SK-N-SH (cell line): ENCODE measurements around the gene FAM236A. TPM values are rescaled to one million over a fixed set of nuclear protein-coding genes. Genes with fewer than 3 reads are reported as not detected.
"Not testable (repeated sequence)": the region's sequence is repeated elsewhere in the genome, so short reads cannot be mapped to it uniquely, and the experiment has no call there.

Experiments used
- CTCF ChIA-PET: fragments of 300-600, 350-600 bp; formaldehyde crosslinking; extraction: SDS; loops from one replicate; lab custom pipeline; 2021; lab: Yijun Ruan, JAX
- POLR2A ChIA-PET: fragments of 350-600 bp; sonication (Branson Sonifier 250); formaldehyde crosslinking; extraction: SDS; loops from one replicate; lab custom pipeline; 2020; ENCODE audit warnings: antibody characterized with exemption, inconsistent platforms; lab: Yijun Ruan, JAX
- DNase-seq: peaks from one replicate; pipeline ENCODE4 v3.0.0; 2012
- H2AFZ ChIP-seq: fragments of 200-600 bp; sonication (generic); 2 replicates; pipeline ENCODE4 v1.8.1; 2016; ENCODE audit warnings: antibody characterized with exemption, mild to moderate bottlenecking, low read depth
- H3F3A ChIP-seq: fragments of 200-600 bp; sonication (generic); replicated peaks from 2 replicates; pipeline ENCODE3; 2016; ENCODE audit warnings: antibody characterized with exemption, mild to moderate bottlenecking; ENCODE audit not compliant: insufficient read depth
- H3K27ac ChIP-seq, 2 experiments: fragments of 200-500 bp in 1 of 2; fragments of 200-600 bp in 1 of 2; sonication (Bioruptor generic) in 1 of 2; sonication (generic), shearing (Covaris generic) in 1 of 2; 2 replicates each; pipeline versions ENCODE4 v1.5.1 to v1.6.1; 2014 to 2016; ENCODE audit warnings: low read depth in 2 of 2, inconsistent platforms in 1 of 2, low read length in 1 of 2, mild to moderate bottlenecking in 1 of 2, mixed read lengths in 1 of 2
- H3K27me3 ChIP-seq: fragments of 200-600 bp; sonication (generic), shearing (Covaris generic); 2 replicates; pipeline ENCODE4 v1.6.1; 2016; ENCODE audit warnings: mixed run types; ENCODE audit not compliant: insufficient read depth
- H3K36me3 ChIP-seq, 2 experiments: fragments of 200-500 bp in 1 of 2; fragments of 200-600 bp in 1 of 2; sonication (Bioruptor generic) in 1 of 2; sonication (generic) in 1 of 2; replicated peaks in 1 of 2; 2 replicates each; pipeline versions ENCODE3 to v1.5.1; 2014 to 2016; ENCODE audit warnings: low read length in 1 of 2, mild to moderate bottlenecking in 1 of 2; ENCODE audit not compliant: insufficient read depth in 2 of 2, control insufficient read depth in 1 of 2
- H3K4me1 ChIP-seq, 2 experiments: fragments of 200-500 bp in 1 of 2; fragments of 200-600 bp in 1 of 2; sonication (Bioruptor generic) in 1 of 2; sonication (generic), shearing (Covaris generic) in 1 of 2; 2 replicates each; pipeline versions ENCODE4 v1.5.1 to v1.6.1; 2014 to 2016; ENCODE audit warnings: low read depth in 1 of 2, low read length in 1 of 2, mixed run types in 1 of 2; ENCODE audit not compliant: insufficient read depth in 2 of 2, control insufficient read depth in 1 of 2
- H3K4me2 ChIP-seq: fragments of 200-600 bp; sonication (generic), shearing (Covaris generic); 2 replicates; pipeline ENCODE4 v1.6.1; 2017; ENCODE audit warnings: mixed run types
- H3K4me3 ChIP-seq, 2 experiments: fragments of 200-500 bp in 1 of 2; fragments of 200-600 bp in 1 of 2; sonication (Bioruptor generic) in 1 of 2; sonication (generic), shearing (Covaris generic) in 1 of 2; 2 replicates each; pipeline versions ENCODE4 v1.5.1 to v1.8.1; 2014 to 2016; ENCODE audit warnings: low read depth in 2 of 2, inconsistent platforms in 1 of 2, low read length in 1 of 2, mild to moderate bottlenecking in 1 of 2, mixed read lengths in 1 of 2, moderate library complexity in 1 of 2
- H3K79me2 ChIP-seq: fragments of 200-600 bp; sonication (generic); 2 replicates; pipeline ENCODE4 v1.8.1; 2017; ENCODE audit warnings: mild to moderate bottlenecking; ENCODE audit not compliant: insufficient read depth
- H3K9ac ChIP-seq: fragments of 200-600 bp; sonication (generic); 2 replicates; pipeline ENCODE4 v1.6.1; 2017; ENCODE audit warnings: mixed run types
- H3K9me2 ChIP-seq: fragments of 200-600 bp; sonication (generic); 2 replicates; pipeline ENCODE4 v1.6.1; 2017; ENCODE audit warnings: mixed run types
- H3K9me3 ChIP-seq: fragments of 200-600 bp; sonication (generic); 2 replicates; pipeline ENCODE4 v1.6.1; 2017; ENCODE audit warnings: mixed run types, mild to moderate bottlenecking, moderate library complexity
- H4K20me1 ChIP-seq: fragments of 200-600 bp; sonication (generic); 2 replicates; pipeline ENCODE4 v1.6.1; 2017; ENCODE audit warnings: mild to moderate bottlenecking, mixed run types; ENCODE audit not compliant: insufficient read depth
- WGBS: methylation state at CpG from one replicate; pipeline ENCODE4 v1.1.6; 2017; ENCODE audit warnings: low lambda C conversion rate; 5-methylcytosine and 5-hydroxymethylcytosine counted together
- polyA plus RNA-seq, 3 experiments: library from polyadenylated mRNA; depleted of rRNA; stranded (reverse); fragments of >200 nt; gene quantifications; 2 replicates each; pipeline ENCODE4 v1.2.3, GENCODE V29; 2012

Gene FAM236A
- not detected in 2 replicates for polyA plus RNA-seq (2012; rRNA removed)
- not detected in 2 replicates for polyA plus RNA-seq (2012; cell fraction: cytosol; rRNA removed)
- polyA plus RNA-seq (2012; cell fraction: nucleus; rRNA removed), result not detected in 2 replicates

GRCh38 chrX:72937906-72938305 is at the start of gene FAM236A:
Gene FAM236A (plus strand): TSS chrX:72938206. CDS start chrX:72938263, 57 bp downstream.
- POLR2A ChIA-PET, H3K4me1 ChIP-seq: not testable (repeated sequence)

GRCh38 chrX:72889740-72890139 is 48.3 kb upstream of the FAM236A start:
- H3K4me3 ChIP-seq, H3K4me2 ChIP-seq, H3K36me3 ChIP-seq, H3K27ac ChIP-seq, H3K79me2 ChIP-seq, CTCF ChIA-PET, H4K20me1 ChIP-seq, H3K9ac ChIP-seq, H3K27me3 ChIP-seq, H3K9me3 ChIP-seq, H2AFZ ChIP-seq, H3K4me1 ChIP-seq, H3K9me2 ChIP-seq, POLR2A ChIA-PET, DNase-seq, H3F3A ChIP-seq: not testable (repeated sequence)
- no CpG with 5 or more reads among the region's 14 CpGs for WGBS

More at GRCh38 chrX:72937906-72938305, at the start of gene FAM236A:
- H3K9me2 ChIP-seq, H3F3A ChIP-seq, H3K9ac ChIP-seq, H3K27me3 ChIP-seq, H3K4me3 ChIP-seq, H2AFZ ChIP-seq, H3K36me3 ChIP-seq, H4K20me1 ChIP-seq, CTCF ChIA-PET, H3K79me2 ChIP-seq, H3K27ac ChIP-seq, DNase-seq, H3K9me3 ChIP-seq, H3K4me2 ChIP-seq: not testable (repeated sequence)
- WGBS, result no CpG with 5 or more reads among the region's 15 CpGs

GRCh38 chrX:72912315-72912714 is 25.7 kb upstream of the FAM236A start, which contains the start of gene FAM236C:
Gene FAM236C (plus strand): TSS chrX:72912615. CDS start chrX:72912715, 100 bp downstream.
- H3K4me2 ChIP-seq, POLR2A ChIA-PET, H3K79me2 ChIP-seq, H3K4me1 ChIP-seq, H4K20me1 ChIP-seq, CTCF ChIA-PET, H3K27me3 ChIP-seq, H3K9me3 ChIP-seq, H3K36me3 ChIP-seq, DNase-seq, H3K4me3 ChIP-seq, H3K9me2 ChIP-seq, H3K27ac ChIP-seq, H2AFZ ChIP-seq, H3K9ac ChIP-seq, H3F3A ChIP-seq: not testable (repeated sequence)
- WGBS, result no CpG with 5 or more reads among the region's 13 CpGs

GRCh38 chrX:72916096-72916495 is 21.9 kb upstream of the FAM236A start:
- H3K36me3 ChIP-seq, H3K9me3 ChIP-seq, H3F3A ChIP-seq, POLR2A ChIA-PET, H4K20me1 ChIP-seq, H3K27ac ChIP-seq, H3K79me2 ChIP-seq, CTCF ChIA-PET, DNase-seq, H2AFZ ChIP-seq, H3K4me1 ChIP-seq, H3K27me3 ChIP-seq, H3K9ac ChIP-seq, H3K4me2 ChIP-seq, H3K4me3 ChIP-seq, H3K9me2 ChIP-seq: not testable (repeated sequence)
- WGBS, result 0% methylated on average over 2 of the region's 5 CpGs

- POLR2A ChIA-PET, H3K36me3 ChIP-seq, H3K27ac ChIP-seq, H2AFZ ChIP-seq, H3K79me2 ChIP-seq, H3K4me1 ChIP-seq, H3K4me2 ChIP-seq, DNase-seq, H4K20me1 ChIP-seq, H3K9me2 ChIP-seq, CTCF ChIA-PET, H3K9ac ChIP-seq, H3K27me3 ChIP-seq, H3K9me3 ChIP-seq, H3K4me3 ChIP-seq, H3F3A ChIP-seq: not testable (repeated sequence)
- no CpG with 5 or more reads among the region's 1 CpG for WGBS
Observed at GRCh38 chrX:72932283-72932682, 5.7 kb upstream of the FAM236A start.

GRCh38 chrX:72936455-72936854 is 1.6 kb upstream of the FAM236A start:
- WGBS, result no CpG with 5 or more reads among the region's 7 CpGs
- H3K4me2 ChIP-seq, H4K20me1 ChIP-seq, H3K79me2 ChIP-seq, DNase-seq, POLR2A ChIA-PET, H3K27ac ChIP-seq, CTCF ChIA-PET, H3K9ac ChIP-seq, H3K9me2 ChIP-seq, H3K9me3 ChIP-seq, H3F3A ChIP-seq, H3K36me3 ChIP-seq, H3K27me3 ChIP-seq, H3K4me3 ChIP-seq, H3K4me1 ChIP-seq, H2AFZ ChIP-seq: not testable (repeated sequence)
